RWPE1 (cell line): Measurements from ENCODE around the gene PLEK.
"Not testable (repeated sequence)": the region's sequence is repeated elsewhere in the genome, so short reads cannot be mapped to it uniquely, and the experiment has no call there.

Source experiments
- CTCF ChIA-PET: fragments of 350-600 bp; sonication (Branson Sonifier 250); formaldehyde crosslinking; extraction: SDS; loops from one replicate; lab custom pipeline; 2021; lab: Yijun Ruan, JAX
- POLR2A ChIA-PET: fragments of 400-600 bp; formaldehyde crosslinking; extraction: SDS; loops from one replicate; lab custom pipeline; 2020; ENCODE audit warnings: antibody characterized with exemption; ENCODE audit not compliant: low non-redundant PET; lab: Yijun Ruan, JAX
- DNase-seq: peaks from one replicate; pipeline ENCODE4 v3.0.0; 2012; ENCODE audit warnings: low spot score
- H3K27ac ChIP-seq: fragments of 450-650 bp; 2 replicates; pipeline ENCODE4 v1.5.1; 2017
- TF ChIP-seq, protein P1 (sequence below): fragments of 450-650 bp; conservative IDR thresholded peaks from 2 replicates; pipeline ENCODE4 v1.5.1; 2017; ENCODE audit warnings: low read depth, mild to moderate bottlenecking

Gene PLEK

GRCh38 chr2:68340226-68341061 lies 24.6 kb upstream of the PLEK start:
- no peak overlapping the region for H3K27ac ChIP-seq
- ChIA-PET CTCF (interaction anchor here (0.5 to 0.7 kb wide), 3 partner anchors 12 to 674 kb away, joined by 3 to 4 read pairs (median 4); no protein-coding TSS in a partner anchor), POLR2A (no interaction called here)
- TF ChIP-seq, protein P1, sequence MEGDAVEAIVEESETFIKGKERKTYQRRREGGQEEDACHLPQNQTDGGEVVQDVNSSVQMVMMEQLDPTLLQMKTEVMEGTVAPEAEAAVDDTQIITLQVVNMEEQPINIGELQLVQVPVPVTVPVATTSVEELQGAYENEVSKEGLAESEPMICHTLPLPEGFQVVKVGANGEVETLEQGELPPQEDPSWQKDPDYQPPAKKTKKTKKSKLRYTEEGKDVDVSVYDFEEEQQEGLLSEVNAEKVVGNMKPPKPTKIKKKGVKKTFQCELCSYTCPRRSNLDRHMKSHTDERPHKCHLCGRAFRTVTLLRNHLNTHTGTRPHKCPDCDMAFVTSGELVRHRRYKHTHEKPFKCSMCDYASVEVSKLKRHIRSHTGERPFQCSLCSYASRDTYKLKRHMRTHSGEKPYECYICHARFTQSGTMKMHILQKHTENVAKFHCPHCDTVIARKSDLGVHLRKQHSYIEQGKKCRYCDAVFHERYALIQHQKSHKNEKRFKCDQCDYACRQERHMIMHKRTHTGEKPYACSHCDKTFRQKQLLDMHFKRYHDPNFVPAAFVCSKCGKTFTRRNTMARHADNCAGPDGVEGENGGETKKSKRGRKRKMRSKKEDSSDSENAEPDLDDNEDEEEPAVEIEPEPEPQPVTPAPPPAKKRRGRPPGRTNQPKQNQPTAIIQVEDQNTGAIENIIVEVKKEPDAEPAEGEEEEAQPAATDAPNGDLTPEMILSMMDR: no peak
- DNase-seq: no peak

- ChIA-PET POLR2A (no interaction called here), CTCF (interaction anchor here (0.5 to 0.7 kb wide), 2 partner anchors 11 to 673 kb away, joined by 3 to 4 read pairs; no protein-coding TSS in a partner anchor)
- no peak for DNase-seq
- TF ChIP-seq, protein P1: no peak
- H3K27ac ChIP-seq: no peak overlapping the region
Measured at GRCh38 chr2:68341062-68341329, 24.1 kb upstream of the PLEK start.

DNA sequence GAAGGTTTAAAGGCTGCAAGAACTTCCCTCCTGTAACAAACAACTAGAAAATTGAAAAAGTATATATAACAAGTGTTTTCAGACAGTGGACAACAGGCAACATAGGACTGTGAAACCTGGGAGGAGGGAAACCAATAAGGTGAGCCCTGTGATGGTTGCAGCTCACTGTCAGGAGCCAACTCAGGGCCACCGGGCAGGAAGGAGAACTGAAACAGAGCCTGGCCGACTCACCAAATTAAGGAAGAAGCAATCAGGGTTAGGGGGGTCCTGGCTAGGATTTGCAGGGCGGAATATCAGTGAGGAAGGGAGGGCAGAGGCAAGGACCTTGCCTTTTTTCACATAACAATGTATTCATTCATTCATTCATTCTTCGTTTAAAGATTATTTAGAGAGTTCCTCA lies 23.5 kb upstream of the PLEK start:
- no peak for DNase-seq
- H3K27ac ChIP-seq: no peak overlapping the region
- CTCF ChIA-PET: no interaction called here
- POLR2A ChIA-PET: no interaction called here
- TF ChIP-seq, protein P1: no peak

DNA sequence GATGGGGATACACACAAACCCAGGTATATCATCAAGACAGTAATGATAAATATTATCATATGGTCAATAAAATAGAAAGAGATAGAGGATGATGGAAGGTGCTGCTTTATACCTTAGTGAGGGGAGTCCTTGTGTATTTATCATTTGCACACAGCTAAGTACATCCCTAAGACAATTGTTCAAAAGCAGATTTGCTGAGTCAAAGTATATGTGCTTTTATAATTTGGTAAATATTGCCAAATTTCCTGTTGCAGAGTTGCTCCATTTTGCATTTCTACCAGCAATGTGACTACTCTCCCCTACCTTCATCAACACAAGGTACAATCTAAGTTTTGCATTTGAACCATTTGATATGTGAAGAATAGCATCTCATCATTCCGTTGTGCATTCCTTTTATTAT lies 22.6 kb upstream of the PLEK start:
- TF ChIP-seq, protein P1: no peak
- no peak overlapping the region for H3K27ac ChIP-seq
- CTCF ChIA-PET: no interaction called here
- POLR2A ChIA-PET: no interaction called here
- no peak for DNase-seq

- CTCF ChIA-PET: no interaction called here
- TF ChIP-seq, protein P1: no peak
- no peak overlapping the region for H3K27ac ChIP-seq
- POLR2A ChIA-PET: no interaction called here
- DNase-seq: no peak
Measured at GRCh38 chr2:68344031-68344430, 21.1 kb upstream of the PLEK start.

DNA sequence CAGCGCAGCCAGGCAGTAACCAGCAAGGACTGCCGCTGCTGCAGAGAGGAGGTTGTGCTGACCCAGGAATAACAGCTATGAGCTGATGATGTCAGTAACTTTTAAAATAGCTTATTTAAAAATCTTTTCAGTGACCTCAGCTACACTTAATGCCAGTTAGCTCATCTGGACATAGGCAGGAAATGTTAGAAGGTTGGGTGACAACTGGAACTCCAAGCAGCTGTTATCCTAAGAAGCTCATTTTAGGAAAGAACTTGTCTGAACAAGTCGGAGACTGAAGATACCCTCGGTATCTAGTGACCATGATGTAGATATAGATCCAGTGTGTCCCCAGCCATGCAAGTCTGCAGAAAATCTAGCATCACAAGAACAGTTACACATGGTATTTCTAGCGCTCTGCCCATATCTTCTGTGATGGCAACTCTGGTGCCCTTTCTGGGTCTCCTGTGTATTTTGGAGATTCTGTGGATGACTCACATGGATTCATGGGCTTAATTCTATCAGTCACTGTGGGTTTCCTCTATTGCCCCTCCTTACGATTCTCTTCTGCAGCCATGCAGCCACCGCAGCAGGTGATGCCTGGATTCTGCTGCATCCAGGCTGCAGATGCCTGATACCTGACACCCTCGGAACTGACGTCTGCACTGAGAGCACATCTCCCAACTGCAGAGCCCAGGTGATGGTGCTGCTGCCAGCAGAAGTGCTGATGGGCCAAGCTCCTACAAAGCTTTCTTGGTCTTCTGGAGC lies 19.8 kb upstream of the PLEK start:
- no peak for DNase-seq
- TF ChIP-seq, protein P1: no peak
- no peak overlapping the region for H3K27ac ChIP-seq
- CTCF ChIA-PET: no interaction called here
- POLR2A ChIA-PET: no interaction called here

DNA sequence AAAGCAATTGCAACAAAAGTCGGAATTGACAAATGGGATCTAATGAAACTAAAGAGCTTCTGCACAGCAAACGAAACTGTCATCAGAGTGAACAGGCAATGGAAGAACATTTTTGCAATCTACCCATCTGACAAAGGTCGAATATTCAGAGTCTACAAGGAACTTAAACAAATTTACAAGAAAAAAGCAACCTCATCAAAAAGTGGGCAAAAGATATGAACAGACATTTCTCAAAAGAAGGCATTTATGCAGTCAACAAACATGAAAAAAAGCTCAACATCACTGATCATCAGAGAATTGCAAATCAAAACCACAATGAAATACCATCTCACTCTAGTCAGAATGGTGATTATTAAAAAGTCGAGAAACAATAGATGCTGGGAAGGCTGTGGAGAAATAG lies 16.0 kb upstream of the PLEK start:
- H3K27ac ChIP-seq, DNase-seq, CTCF ChIA-PET, POLR2A ChIA-PET: not testable (repeated sequence)
